ENCODE results near the gene FJX1. TPM values are rescaled to one million over a fixed set of nuclear protein-coding genes. Genes with fewer than 3 reads are reported as not detected.

The FJX1 gene
- total and polyA plus RNA-seq, 8 donors: 2.2 to 13.3 (median 3.7) TPM

- Histone ChIP-seq H3K27me3 (no peaks in the 10 kb centered on the region), H3K27ac (no peak overlapping the region), H3K4me1 (no peaks in the 10 kb centered on the region), H3K4me3 (no peak overlapping the region), H3K36me3 (no peaks in the 10 kb centered on the region), H3K9me3 (no peaks in the 10 kb centered on the region)
- ATAC-seq: no peak
- no peak for FAIRE-seq
- DNase-seq: no peak
- intact Hi-C loops (cut with DNase I): loop anchor here (5.0 to 10.0 kb wide), 3 partner anchors 515 to 655 kb away; no protein-coding TSS in a partner anchor
- TF ChIP-seq CTCF (IDR thresholded peaks at IDR 0.05): no peak
- WGBS, 2 donors: 69 to 74% methylated on average over 6 of the region's 6 CpGs
Observed at GRCh38 chr11:35609656-35610055, 8.6 kb upstream of the FJX1 start.

- no peak for TF ChIP-seq CTCF (IDR thresholded peaks at IDR 0.05)
- Histone ChIP-seq H3K36me3 (no peaks in the 10 kb centered on the region), H3K27ac (no peak overlapping the region), H3K4me3 (no peak overlapping the region), H3K4me1 (no peaks in the 10 kb centered on the region), H3K27me3 (no peaks in the 10 kb centered on the region), H3K9me3 (no peaks in the 10 kb centered on the region)
- DNase-seq (no peak), FAIRE-seq (no peak), ATAC-seq (no peak)
- intact Hi-C loops (cut with DNase I): loop anchor here (5.0 to 10.0 kb wide), 3 partner anchors 514 to 654 kb away; no protein-coding TSS in a partner anchor
- WGBS, 2 donors: 52 to 65% methylated on average over 7 of the region's 7 CpGs
Observed at GRCh38 chr11:35610631-35611030, 7.6 kb upstream of the FJX1 start.

- no peak for FAIRE-seq
- no peaks in the 10 kb centered on the region for H3K4me1 ChIP-seq
Observed at GRCh38 chr11:35611741-35612140, 6.5 kb upstream of the FJX1 start.

GRCh38 chr11:35614939-35615569 lies 3.2 kb upstream of the FJX1 start:
- FAIRE-seq: no peak
- TF ChIP-seq CTCF (IDR thresholded peaks at IDR 0.05): no peak
- H3K4me1 ChIP-seq: peaks cover 0 to 6% (median 0%) of the 10 kb centered on the region in 3 donors
- intact Hi-C loops (cut with DNase I): loop anchor here (5.0 to 10.0 kb wide), 4 partner anchors 510 to 650 kb away; no protein-coding TSS in a partner anchor
- no peak overlapping the region for H3K4me3 ChIP-seq
- no peaks in the 10 kb centered on the region for H3K27me3 ChIP-seq
- ATAC-seq: peak in 3 of 4 donors; percentile 3 to 18 (median 15)
- no peak for DNase-seq
- H3K36me3 ChIP-seq: no peaks in the 10 kb centered on the region
- H3K9me3 ChIP-seq: no peaks in the 10 kb centered on the region
- 22 to 25% methylated on average over 1 of the region's 1 CpG for WGBS, 2 donors
- H3K27ac ChIP-seq: peak overlapping the region; percentile 6 to 60 (median 32)

More at GRCh38 chr11:35611741-35612140, 6.5 kb upstream of the FJX1 start:
- H3K9me3 ChIP-seq: no peaks in the 10 kb centered on the region
- H3K36me3 ChIP-seq: no peaks in the 10 kb centered on the region
- ATAC-seq (no peak), DNase-seq (no peak)
- TF ChIP-seq CTCF (IDR thresholded peaks at IDR 0.05): no peak
- 71 to 77% methylated on average over 1 of the region's 1 CpG for whole genome bisulfite sequencing, 2 donors
- no peak overlapping the region for H3K27ac ChIP-seq
- no peaks in the 10 kb centered on the region for H3K27me3 ChIP-seq
- intact Hi-C loops (cut with DNase I): loop anchor here (5.0 to 10.0 kb wide), 3 partner anchors 513 to 653 kb away; no protein-coding TSS in a partner anchor
- H3K4me3 ChIP-seq: no peak overlapping the region

All from pancreas (tissue), 10 donors.